NCI-H2171 (cell line): Measurements from ENCODE around the gene MRPL22.
"Not testable (repeated sequence)": the region's sequence is repeated elsewhere in the genome, so short reads cannot be mapped to it uniquely, and the experiment has no call there.

Experiments
- DNase-seq: peaks from one replicate; lab custom pipeline; 2025; lab: John Stamatoyannopoulos, UW

Gene MRPL22

GRCh38 chr5:154940772-154941620, at the start of gene MRPL22:
TSS of gene MRPL22 (plus strand) at chr5:154941073. CDS start at chr5:154941111, 38 bp downstream.
- peak; percentile 56 for DNase-seq

GRCh38 chr5:154892369-154892771, 48.5 kb upstream of the MRPL22 start:
- no peak for DNase-seq

GRCh38 chr5:154893381-154893780, 47.5 kb upstream of the MRPL22 start:
- DNase-seq: no peak

GRCh38 chr5:154895606-154896561, 45.0 kb upstream of the MRPL22 start:
- DNase-seq: no peak

GRCh38 chr5:154896562-154897165, 44.2 kb upstream of the MRPL22 start:
- DNase-seq: no peak

- no peak for DNase-seq
These were observed 42.7 kb upstream of the MRPL22 start for GRCh38 chr5:154898210-154898609.

- DNase-seq: no peak
These were observed 41.6 kb upstream of the MRPL22 start for GRCh38 chr5:154899151-154899816.

GRCh38 chr5:154900066-154900465, 40.8 kb upstream of the MRPL22 start:
- no peak for DNase-seq

GRCh38 chr5:154901276-154901675, 39.6 kb upstream of the MRPL22 start:
- DNase-seq: no peak

- DNase-seq: no peak
These were observed 39.0 kb upstream of the MRPL22 start for GRCh38 chr5:154901913-154902312.

GRCh38 chr5:154905601-154906000, 35.3 kb upstream of the MRPL22 start:
- not testable (repeated sequence) for DNase-seq

- DNase-seq: no peak
These were observed 24.0 kb upstream of the MRPL22 start for GRCh38 chr5:154916874-154917273.

GRCh38 chr5:154917757-154918156, 23.1 kb upstream of the MRPL22 start:
- DNase-seq: no peak

- no peak for DNase-seq
These were observed 17.1 kb upstream of the MRPL22 start for GRCh38 chr5:154923441-154924430.

- DNase-seq: no peak
These were observed 7.3 kb upstream of the MRPL22 start for GRCh38 chr5:154933537-154933936.

- no peak for DNase-seq
These were observed 6.0 kb upstream of the MRPL22 start for GRCh38 chr5:154934881-154935280.

- DNase-seq: no peak
These were observed 3.6 kb upstream of the MRPL22 start for GRCh38 chr5:154937186-154937717.

- peak; percentile 57 for DNase-seq
These were observed 3.0 kb upstream of the MRPL22 start, which contains the start of gene GEMIN5 for GRCh38 chr5:154937718-154938466. TSS of gene GEMIN5 (minus strand) at chr5:154938211. CDS start at chr5:154938133, 78 bp downstream.

GRCh38 chr5:154939387-154939786, 1.5 kb upstream of the MRPL22 start:
- DNase-seq: not testable (repeated sequence)
